CD14-positive monocyte (primary cell): ENCODE data around the gene GNAL. TPM values are rescaled to one million over a fixed set of nuclear protein-coding genes. Genes with fewer than 3 reads are reported as not detected.
"Not testable (repeated sequence)": the region's sequence is repeated elsewhere in the genome, so short reads cannot be mapped to it uniquely, and the experiment has no call there.

Experiments
- DNase-seq, 3 donors: peaks; one replicate each; pipeline ENCODE4 v3.0.0-alpha.2; 2011 to 2022
- H2AFZ ChIP-seq: 2 replicates; pipeline ENCODE4 v1.6.0; 2012; ENCODE audit warnings: mild to moderate bottlenecking, low read depth, low read length, inconsistent platforms; ENCODE audit not compliant: insufficient read depth, poor library complexity, severe bottlenecking
- H3K27ac ChIP-seq, 2 donors: 1 replicate in 1 of 2; 2 replicates in 1 of 2; pipeline ENCODE4 v1.5.1; 2012 to 2013; ENCODE audit warnings: low read length in 2 of 2, control low read depth in 1 of 2, inconsistent platforms in 1 of 2, low read depth in 1 of 2, mild to moderate bottlenecking in 1 of 2
- H3K27me3 ChIP-seq, 2 donors: one replicate each; pipeline versions ENCODE4 v1.6.0 to v1.6.1; 2011 to 2013; ENCODE audit warnings: low read length in 2 of 2; ENCODE audit not compliant: control insufficient read depth in 2 of 2, insufficient read depth in 2 of 2
- H3K36me3 ChIP-seq, 2 donors: replicated peaks in 1 of 2; 1 replicate in 1 of 2; 2 replicates in 1 of 2; pipeline versions ENCODE4 v1.5.1 to v1.6.1; 2012 to 2013; ENCODE audit warnings: low read length in 2 of 2, control low read depth in 1 of 2, inconsistent platforms in 1 of 2, mild to moderate bottlenecking in 1 of 2; ENCODE audit not compliant: insufficient read depth in 2 of 2, control insufficient read depth in 1 of 2
- H3K4me1 ChIP-seq, 2 donors: 1 replicate in 1 of 2; 2 replicates in 1 of 2; pipeline versions ENCODE4 v1.5.1 to v1.6.1; 2012 to 2013; ENCODE audit warnings: low read length in 2 of 2, control low read depth in 1 of 2, inconsistent platforms in 1 of 2, mild to moderate bottlenecking in 1 of 2, moderate library complexity in 1 of 2; ENCODE audit not compliant: insufficient read depth in 2 of 2, control insufficient read depth in 1 of 2
- H3K4me2 ChIP-seq: replicated peaks from 2 replicates; pipeline ENCODE3; 2012; ENCODE audit warnings: low read length, moderate library complexity, mild to moderate bottlenecking; ENCODE audit not compliant: poor library complexity, severe bottlenecking; ENCODE audit errors: extremely low read depth
- H3K4me3 ChIP-seq, 3 experiments: fragments of 200-600 bp in 1 of 3; sonication (generic) in 1 of 3; replicated peaks in 1 of 3; 1 replicate in 2 of 3; 2 replicates in 1 of 3; pipeline ENCODE4 v1.5.1; 2011 to 2013; ENCODE audit warnings: low read length in 3 of 3, mild to moderate bottlenecking in 3 of 3, control low read depth in 2 of 3, low read depth in 2 of 3, inconsistent platforms in 1 of 3, moderate library complexity in 1 of 3
- H3K79me2 ChIP-seq: 2 replicates; pipeline ENCODE4 v1.6.0; 2012; ENCODE audit warnings: mild to moderate bottlenecking, control low read depth, inconsistent platforms, low read length, moderate library complexity; ENCODE audit not compliant: insufficient read depth
- H3K9ac ChIP-seq: 2 replicates; pipeline ENCODE4 v1.6.0; 2017; ENCODE audit warnings: low read length, mild to moderate bottlenecking; ENCODE audit not compliant: insufficient read depth, poor library complexity, severe bottlenecking
- H3K9me3 ChIP-seq, 2 donors: replicated peaks in 1 of 2; 1 replicate in 1 of 2; 2 replicates in 1 of 2; pipeline versions ENCODE4 v1.5.1 to v1.6.1; 2012 to 2013; ENCODE audit warnings: low read length in 2 of 2, control low read depth in 1 of 2; ENCODE audit not compliant: control insufficient read depth in 1 of 2, insufficient read depth in 1 of 2
- H4K20me1 ChIP-seq: 2 replicates; pipeline ENCODE4 v1.6.0; 2012; ENCODE audit warnings: mild to moderate bottlenecking, low read length, control low read depth, moderate library complexity; ENCODE audit not compliant: insufficient read depth
- H3K27ac Mint-ChIP-seq, 7 donors: one replicate each; pipeline ENCODE4 v1.8.0; 2020; ENCODE audit warnings: mild to moderate bottlenecking in 7 of 7, mixed read lengths in 7 of 7, moderate library complexity in 6 of 7, inconsistent platforms in 2 of 7
- H3K27me3 Mint-ChIP-seq, 3 donors: one replicate each; pipeline ENCODE4 v1.8.0; 2021 to 2022; ENCODE audit warnings: low read depth in 3 of 3, mild to moderate bottlenecking in 3 of 3, mixed read lengths in 3 of 3, moderate library complexity in 3 of 3, inconsistent platforms in 1 of 3
- H3K36me3 Mint-ChIP-seq, 2 donors: one replicate each; pipeline ENCODE4 v1.8.0; 2020; ENCODE audit warnings: mixed read lengths in 2 of 2, inconsistent platforms in 1 of 2, mild to moderate bottlenecking in 1 of 2
- H3K4me1 Mint-ChIP-seq: one replicate; pipeline ENCODE4 v1.8.0; 2020; ENCODE audit warnings: mild to moderate bottlenecking, mixed read lengths
- H3K4me3 Mint-ChIP-seq, 2 donors: one replicate each; pipeline ENCODE4 v1.8.0; 2020; ENCODE audit warnings: mild to moderate bottlenecking in 2 of 2, mixed read lengths in 2 of 2, moderate library complexity in 1 of 2
- H3K9me3 Mint-ChIP-seq, 7 donors: one replicate each; pipeline ENCODE4 v1.8.0; 2020 to 2022; ENCODE audit warnings: mixed read lengths in 7 of 7, mild to moderate bottlenecking in 6 of 7, moderate library complexity in 6 of 7, inconsistent platforms in 2 of 7
- CTCF ChIP-seq: fragments of 200-600 bp; IDR thresholded peaks from one replicate; pipeline ENCODE4 v1.8.0; 2022; ENCODE audit warnings: antibody characterized with exemption, mild to moderate bottlenecking
- WGBS: methylation state at CpG from one replicate; pipeline ENCODE4 v1.1.5; 2013; ENCODE audit warnings: missing lambda C conversion rate; ENCODE audit not compliant: insufficient coverage; 5-methylcytosine and 5-hydroxymethylcytosine counted together
- intact Hi-C, 2 donors: fragments of 100-400 bp; cut with micrococcal nuclease; formaldehyde crosslinking; loops; one replicate each; pipeline versions ENCODE4 v1.15.0 to v1.15.1; 2023
- polyA plus RNA-seq, 3 donors: library from polyadenylated mRNA; depleted of rRNA in 1 of 3; unstranded in 2 of 3; stranded (reverse) in 1 of 3; fragments of 300-500 nt in 2 of 3; fragments of >200 nt in 1 of 3; fragmentation: Illumina TruSeq in 2 of 3; gene quantifications; 1 replicate in 2 of 3; 2 replicates in 1 of 3; pipeline ENCODE4 v1.2.3, GENCODE V29; 2012 to 2021

Gene GNAL
- polyA plus RNA-seq, 3 donors, result 0.01 to 0.03 TPM; not detected in 1

- Histone ChIP-seq H3K36me3 (no peaks in the 10 kb centered on the region), H4K20me1 (no peaks in the 10 kb centered on the region), H3K27ac (no peak overlapping the region), H3K4me2 (no peak overlapping the region), H3K4me3 (no peak overlapping the region), H3K27me3 (peaks cover 2 to 3% of the 10 kb centered on the region in 2 donors), H2AFZ (no peak overlapping the region), H3K9ac (no peak overlapping the region), H3K4me1 (no peaks in the 10 kb centered on the region), H3K79me2 (no peaks in the 10 kb centered on the region), H3K9me3 (no peaks in the 10 kb centered on the region)
- intact Hi-C loops, result no loop called here
- H3K9me3 Mint-ChIP-seq, result peaks cover 0 to 16% (median 5%) of the 10 kb centered on the region in 7 donors
- no peak overlapping the region for H3K27ac Mint-ChIP-seq
- no peak for TF ChIP-seq CTCF
- no peaks in the 10 kb centered on the region for H3K4me1 Mint-ChIP-seq
- H3K4me3 Mint-ChIP-seq, result no peak overlapping the region
- H3K36me3 Mint-ChIP-seq, result no peaks in the 10 kb centered on the region
- DNase-seq, result no peak
- 89% methylated on average over 6 of the region's 6 CpGs for WGBS
- H3K27me3 Mint-ChIP-seq, result peaks cover 6 to 34% (median 7%) of the 10 kb centered on the region in 3 donors
Observed at GRCh38 chr18:11713756-11714155, 24.7 kb downstream of the GNAL start.

GRCh38 chr18:11714244-11714918 lies 25.3 kb downstream of the GNAL start:
- Histone ChIP-seq H3K4me3 (no peak overlapping the region), H3K9me3 (no peaks in the 10 kb centered on the region), H3K27me3 (peaks cover 2 to 3% of the 10 kb centered on the region in 2 donors), H3K9ac (no peak overlapping the region), H3K4me1 (no peaks in the 10 kb centered on the region), H3K36me3 (no peaks in the 10 kb centered on the region), H3K27ac (no peak overlapping the region), H3K4me2 (no peak overlapping the region), H4K20me1 (no peaks in the 10 kb centered on the region), H3K79me2 (no peaks in the 10 kb centered on the region), H2AFZ (no peak overlapping the region)
- Mint-ChIP-seq H3K27me3 (peaks cover 6 to 32% (median 7%) of the 10 kb centered on the region in 3 donors), H3K4me1 (no peaks in the 10 kb centered on the region), H3K27ac (no peak overlapping the region), H3K36me3 (no peaks in the 10 kb centered on the region), H3K9me3 (peaks cover 0 to 12% (median 5%) of the 10 kb centered on the region in 7 donors), H3K4me3 (no peak overlapping the region)
- WGBS, result 100% methylated on average over 2 of the region's 7 CpGs
- no peak for DNase-seq
- no peak for TF ChIP-seq CTCF
- intact Hi-C loops, result no loop called here

GRCh38 chr18:11716767-11717315 lies 27.8 kb downstream of the GNAL start:
- H3K27ac ChIP-seq, H3K27me3 ChIP-seq, H2AFZ ChIP-seq, H4K20me1 ChIP-seq, H3K36me3 Mint-ChIP-seq, DNase-seq, H3K36me3 ChIP-seq, H3K27ac Mint-ChIP-seq, H3K4me3 ChIP-seq, H3K79me2 ChIP-seq, H3K4me3 Mint-ChIP-seq, H3K9me3 ChIP-seq, H3K4me1 Mint-ChIP-seq, intact Hi-C loops, H3K9ac ChIP-seq, H3K4me2 ChIP-seq, H3K9me3 Mint-ChIP-seq, H3K4me1 ChIP-seq: not testable (repeated sequence)
- H3K27me3 Mint-ChIP-seq, result peaks cover 4 to 20% (median 6%) of the 10 kb centered on the region in 3 donors
- 96% methylated on average over 13 of the region's 24 CpGs for WGBS
